Calu3 (cell line): Measurements from ENCODE around the gene ALG6. TPM values are rescaled to one million over a fixed set of nuclear protein-coding genes. Genes with fewer than 3 reads are reported as not detected.
A peak's percentile ranks its signal among the peaks of the same experiment; 100 is the strongest.

Experiments used
- Bru-seq: library from RNA; stranded (reverse); fragments of 400-500 nt; gene quantifications from one replicate; lab custom pipeline; 2021; lab: Mats Ljungman, UMichigan
- BruChase-seq, 2 experiments: library from RNA; stranded (reverse); fragments of 400-500 nt; gene quantifications; one replicate each; lab custom pipeline; 2021; lab: Mats Ljungman, UMichigan
- BruUV-seq: library from RNA; stranded (reverse); fragments of 400-500 nt; replicated peaks from 2 replicates; lab custom pipeline; 2021; lab: Mats Ljungman, UMichigan
- CTCF ChIA-PET: fragments of 300-600 bp; sonication (Branson Sonifier 250); formaldehyde crosslinking; loops from one replicate; lab custom pipeline; 2022; ENCODE audit warnings: antibody characterized with exemption; lab: Charles Lee
- DNase-seq: peaks from one replicate; pipeline ENCODE4 v3.0.0; 2022
- H3K27ac Mint-ChIP-seq: one replicate; pipeline ENCODE4 v1.8.0; 2022; ENCODE audit warnings: mixed read lengths; ENCODE audit not compliant: unreplicated experiment
- H3K27me3 Mint-ChIP-seq: one replicate; pipeline ENCODE4 v1.8.0; 2022; ENCODE audit warnings: mixed read lengths; ENCODE audit not compliant: unreplicated experiment
- H3K36me3 Mint-ChIP-seq: one replicate; pipeline ENCODE4 v1.8.0; 2022; ENCODE audit warnings: mild to moderate bottlenecking, moderate library complexity, mixed read lengths; ENCODE audit not compliant: insufficient read depth, unreplicated experiment
- H3K4me1 Mint-ChIP-seq: one replicate; pipeline ENCODE4 v1.8.0; 2022; ENCODE audit warnings: mild to moderate bottlenecking, low read depth, mixed read lengths; ENCODE audit not compliant: unreplicated experiment
- H3K4me3 Mint-ChIP-seq: one replicate; pipeline ENCODE4 v1.8.0; 2022; ENCODE audit warnings: mild to moderate bottlenecking, low read depth, moderate library complexity, mixed read lengths; ENCODE audit not compliant: unreplicated experiment
- H3K9me3 Mint-ChIP-seq: one replicate; pipeline ENCODE4 v1.8.0; 2022; ENCODE audit warnings: low read depth, mixed read lengths; ENCODE audit not compliant: unreplicated experiment
- CTCF ChIP-seq: fragments of 200-600 bp; IDR thresholded peaks from one replicate; pipeline ENCODE4 v1.8.0; 2022; ENCODE audit warnings: antibody characterized with exemption; ENCODE audit not compliant: unreplicated experiment
- intact Hi-C: fragments of 100-400 bp; cut with micrococcal nuclease; formaldehyde crosslinking; loops from one replicate; pipeline ENCODE4 v1.10.0; 2022; ENCODE audit not compliant: unreplicated experiment
- long read RNA-seq: library from polyadenylated mRNA; stranded (forward); transcript quantifications from one replicate; pipeline ENCODE4 v2.0.0, GENCODE V29; 2022
- total RNA-seq: library from RNA; stranded (reverse); gene quantifications from 2 replicates; pipeline ENCODE4 v1.2.3, GENCODE V29; 2022

The ALG6 gene
- total RNA-seq (20.8 and 24.0 TPM in 2 replicates), Bru-seq, nascent RNA (percentile 67 among the genes with signal in this experiment), BruChase-seq, experiment 1, labeled RNA remaining after a 6-hour chase (percentile 63 among the genes with signal in this experiment), BruChase-seq, experiment 2, labeled RNA remaining after a 2-hour chase (percentile 72 among the genes with signal in this experiment)
- long read RNA-seq, transcript ALG6-202 (15 exons, 3,371 nt): major isoform, 24 of 38 reads
- long read RNA-seq, partial matches to known transcripts: 3 of 38 reads
- long read RNA-seq, other reads (novel, unspliced or antisense): 11 of 38 reads

- H3K4me3 Mint-ChIP-seq: peak within 1 kb of the TSS; percentile 100
- peaks cover 2% of the 10 kb centered on the region for H3K9me3 Mint-ChIP-seq
- no TSS peak for BruUV-seq
- peaks cover 14% of the 10 kb centered on the region for H3K4me1 Mint-ChIP-seq
- CTCF ChIA-PET: interaction anchor here (0.7 kb wide), 1 partner anchor 178 kb away, joined by 4 read pairs; no protein-coding TSS in a partner anchor
- H3K36me3 Mint-ChIP-seq: peaks cover 21% of the 10 kb centered on the region
- intact Hi-C loops: no loop called here
- H3K27me3 Mint-ChIP-seq: no peaks in the 10 kb centered on the region
- no peak for TF ChIP-seq CTCF
- peak; percentile 99 for DNase-seq
- H3K27ac Mint-ChIP-seq: peak within 1 kb of the TSS; percentile 81
These were observed at the start of gene ALG6 for GRCh38 chr1:63367215-63368103. Gene ALG6, plus strand, starts transcription at chr1:63367627. Its CDS starts 3,351 bp downstream, at chr1:63370978.

- Mint-ChIP-seq H3K4me3 (peak overlapping the region; percentile 66), H3K9me3 (no peaks in the 10 kb centered on the region), H3K27ac (no peak overlapping the region), H3K27me3 (peaks cover 22% of the 10 kb centered on the region), H3K36me3 (peaks cover 17% of the 10 kb centered on the region), H3K4me1 (peaks cover 8% of the 10 kb centered on the region)
- BruUV-seq: no TSS peak
- CTCF ChIA-PET: no interaction called here
- DNase-seq: no peak
- intact Hi-C loops: loop anchor here (5.0 kb wide), 1 partner anchor 220 kb away; no protein-coding TSS in a partner anchor
- no peak for TF ChIP-seq CTCF
These were observed 49.6 kb upstream of the ALG6 start for GRCh38 chr1:63317817-63318152.

- H3K9me3 Mint-ChIP-seq: no peaks in the 10 kb centered on the region
- CTCF ChIA-PET: no interaction called here
- peak overlapping the region; percentile 66 for H3K4me3 Mint-ChIP-seq
- peaks cover 22% of the 10 kb centered on the region for H3K27me3 Mint-ChIP-seq
- TF ChIP-seq CTCF: no peak
- no TSS peak for BruUV-seq
- H3K36me3 Mint-ChIP-seq: peaks cover 23% of the 10 kb centered on the region
- intact Hi-C loops: loop anchor here (5.0 kb wide), 1 partner anchor 219 kb away; no protein-coding TSS in a partner anchor
- H3K27ac Mint-ChIP-seq: no peak overlapping the region
- peaks cover 8% of the 10 kb centered on the region for H3K4me1 Mint-ChIP-seq
- no peak for DNase-seq
These were observed 49.0 kb upstream of the ALG6 start for GRCh38 chr1:63318201-63318979.
